HUES48 (cell line): Measurements from ENCODE around the gene RPS6KA2.

ENCODE experiments used
- H3K27ac ChIP-seq: one replicate; pipeline ENCODE4 v1.7.0; 2013; ENCODE audit warnings: low read depth, low read length, inconsistent platforms
- H3K27me3 ChIP-seq: 2 replicates; pipeline ENCODE4 v1.6.1; 2013; ENCODE audit warnings: mild to moderate bottlenecking, low read length; ENCODE audit not compliant: control insufficient read depth, insufficient read depth
- H3K36me3 ChIP-seq: 2 replicates; pipeline ENCODE4 v1.6.1; 2013; ENCODE audit warnings: low read length; ENCODE audit not compliant: control insufficient read depth, insufficient read depth
- H3K4me1 ChIP-seq: 2 replicates; pipeline ENCODE4 v1.6.1; 2013; ENCODE audit warnings: mild to moderate bottlenecking, low read length; ENCODE audit not compliant: control insufficient read depth, insufficient read depth
- H3K4me3 ChIP-seq: 2 replicates; pipeline ENCODE4 v1.5.1; 2013; ENCODE audit warnings: mild to moderate bottlenecking, low read depth, low read length
- H3K9ac ChIP-seq: 2 replicates; pipeline ENCODE4 v1.6.1; 2013; ENCODE audit warnings: mild to moderate bottlenecking, low read depth, low read length, moderate library complexity
- H3K9me3 ChIP-seq: 2 replicates; pipeline ENCODE4 v1.6.1; 2013; ENCODE audit warnings: low read length; ENCODE audit not compliant: control insufficient read depth, insufficient read depth

RPS6KA2 gene

GRCh38 chr6:166474721-166475565 is 152.1 kb downstream of the RPS6KA2 start:
- Histone ChIP-seq H3K36me3 (no peaks in the 10 kb centered on the region), H3K9ac (no peak overlapping the region), H3K27me3 (no peaks in the 10 kb centered on the region), H3K4me3 (no peak overlapping the region), H3K4me1 (no peaks in the 10 kb centered on the region), H3K9me3 (no peaks in the 10 kb centered on the region), H3K27ac (no peak overlapping the region)

- no peaks in the 10 kb centered on the region for H3K27me3 ChIP-seq
- H3K4me3 ChIP-seq: no peak overlapping the region
- no peaks in the 10 kb centered on the region for H3K9me3 ChIP-seq
- H3K36me3 ChIP-seq: 0 out of 2 replicates have a peak, but pooled peaks cover 4% of the 10 kb centered on the region
- H3K27ac ChIP-seq: no peak overlapping the region
- no peak overlapping the region for H3K9ac ChIP-seq
- no peaks in the 10 kb centered on the region for H3K4me1 ChIP-seq
These were observed 153.0 kb downstream of the RPS6KA2 start for GRCh38 chr6:166473886-166474571.

- H3K36me3 ChIP-seq: 0 out of 2 replicates have a peak, but pooled peaks cover 4% of the 10 kb centered on the region
- H3K27me3 ChIP-seq: no peaks in the 10 kb centered on the region
- H3K9ac ChIP-seq: no peak overlapping the region
- no peak overlapping the region for H3K27ac ChIP-seq
- no peaks in the 10 kb centered on the region for H3K4me1 ChIP-seq
- no peaks in the 10 kb centered on the region for H3K9me3 ChIP-seq
- H3K4me3 ChIP-seq: no peak overlapping the region
These were observed 154.4 kb downstream of the RPS6KA2 start for GRCh38 chr6:166472636-166473035.

GRCh38 chr6:166471797-166472260 is 155.2 kb downstream of the RPS6KA2 start:
- H3K4me1 ChIP-seq: no peaks in the 10 kb centered on the region
- no peak overlapping the region for H3K27ac ChIP-seq
- H3K9ac ChIP-seq: no peak overlapping the region
- no peaks in the 10 kb centered on the region for H3K9me3 ChIP-seq
- H3K36me3 ChIP-seq: 0 out of 2 replicates have a peak, but pooled peaks cover 7% of the 10 kb centered on the region
- no peaks in the 10 kb centered on the region for H3K27me3 ChIP-seq
- no peak overlapping the region for H3K4me3 ChIP-seq

GRCh38 chr6:166470863-166471410 is 156.1 kb downstream of the RPS6KA2 start:
- Histone ChIP-seq H3K9ac (no peak overlapping the region), H3K4me1 (no peaks in the 10 kb centered on the region), H3K4me3 (no peak overlapping the region), H3K9me3 (no peaks in the 10 kb centered on the region), H3K27ac (no peak overlapping the region), H3K36me3 (0 out of 2 replicates have a peak, but pooled peaks cover 7% of the 10 kb centered on the region), H3K27me3 (no peaks in the 10 kb centered on the region)

GRCh38 chr6:166470029-166470862 is 156.8 kb downstream of the RPS6KA2 start:
- Histone ChIP-seq H3K27me3 (no peaks in the 10 kb centered on the region), H3K9ac (no peak overlapping the region), H3K4me3 (no peak overlapping the region), H3K27ac (no peak overlapping the region), H3K36me3 (0 out of 2 replicates have a peak, but pooled peaks cover 7% of the 10 kb centered on the region), H3K4me1 (no peaks in the 10 kb centered on the region), H3K9me3 (no peaks in the 10 kb centered on the region)

- no peaks in the 10 kb centered on the region for H3K9me3 ChIP-seq
- H3K36me3 ChIP-seq: 0 out of 2 replicates have a peak, but pooled peaks cover 7% of the 10 kb centered on the region
- no peaks in the 10 kb centered on the region for H3K27me3 ChIP-seq
- H3K4me3 ChIP-seq: no peak overlapping the region
- H3K4me1 ChIP-seq: no peaks in the 10 kb centered on the region
- H3K27ac ChIP-seq: no peak overlapping the region
- no peak overlapping the region for H3K9ac ChIP-seq
These were observed 157.6 kb downstream of the RPS6KA2 start for GRCh38 chr6:166469426-166469961.

- no peak overlapping the region for H3K4me3 ChIP-seq
- no peak overlapping the region for H3K27ac ChIP-seq
- no peaks in the 10 kb centered on the region for H3K27me3 ChIP-seq
- H3K36me3 ChIP-seq: 0 out of 2 replicates have a peak, but pooled peaks cover 7% of the 10 kb centered on the region
- no peak overlapping the region for H3K9ac ChIP-seq
- H3K9me3 ChIP-seq: no peaks in the 10 kb centered on the region
- no peaks in the 10 kb centered on the region for H3K4me1 ChIP-seq
These were observed 159.5 kb downstream of the RPS6KA2 start for GRCh38 chr6:166467436-166468000.

GRCh38 chr6:166466178-166467122 is 160.6 kb downstream of the RPS6KA2 start:
- no peak overlapping the region for H3K4me3 ChIP-seq
- no peaks in the 10 kb centered on the region for H3K27me3 ChIP-seq
- H3K9me3 ChIP-seq: no peaks in the 10 kb centered on the region
- 0 out of 2 replicates have a peak, but pooled peaks cover 7% of the 10 kb centered on the region for H3K36me3 ChIP-seq
- no peak overlapping the region for H3K27ac ChIP-seq
- H3K9ac ChIP-seq: no peak overlapping the region
- H3K4me1 ChIP-seq: no peaks in the 10 kb centered on the region
